ENCODE data around the gene KIF18A.

DNA sequence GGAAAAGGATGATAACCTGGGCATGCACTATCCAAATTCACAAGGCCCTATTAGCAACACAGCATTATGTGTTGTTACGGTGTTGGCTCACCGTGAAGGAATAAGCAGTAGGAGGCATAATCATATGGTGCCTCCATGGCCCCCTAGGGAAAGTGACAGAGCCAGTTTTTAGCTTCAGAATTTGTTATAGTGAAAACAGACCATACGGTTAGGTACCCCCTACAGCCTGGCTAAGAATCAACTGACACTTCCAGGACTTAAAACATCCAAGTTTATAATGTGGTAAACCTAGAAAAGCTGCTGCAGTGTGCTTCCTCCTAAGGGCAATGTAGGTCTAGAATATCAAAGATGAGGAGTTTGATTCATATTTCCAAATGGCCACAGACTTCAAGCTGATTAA lies 30.4 kb downstream of the KIF18A start:
- TF ChIP-seq, protein P1, sequence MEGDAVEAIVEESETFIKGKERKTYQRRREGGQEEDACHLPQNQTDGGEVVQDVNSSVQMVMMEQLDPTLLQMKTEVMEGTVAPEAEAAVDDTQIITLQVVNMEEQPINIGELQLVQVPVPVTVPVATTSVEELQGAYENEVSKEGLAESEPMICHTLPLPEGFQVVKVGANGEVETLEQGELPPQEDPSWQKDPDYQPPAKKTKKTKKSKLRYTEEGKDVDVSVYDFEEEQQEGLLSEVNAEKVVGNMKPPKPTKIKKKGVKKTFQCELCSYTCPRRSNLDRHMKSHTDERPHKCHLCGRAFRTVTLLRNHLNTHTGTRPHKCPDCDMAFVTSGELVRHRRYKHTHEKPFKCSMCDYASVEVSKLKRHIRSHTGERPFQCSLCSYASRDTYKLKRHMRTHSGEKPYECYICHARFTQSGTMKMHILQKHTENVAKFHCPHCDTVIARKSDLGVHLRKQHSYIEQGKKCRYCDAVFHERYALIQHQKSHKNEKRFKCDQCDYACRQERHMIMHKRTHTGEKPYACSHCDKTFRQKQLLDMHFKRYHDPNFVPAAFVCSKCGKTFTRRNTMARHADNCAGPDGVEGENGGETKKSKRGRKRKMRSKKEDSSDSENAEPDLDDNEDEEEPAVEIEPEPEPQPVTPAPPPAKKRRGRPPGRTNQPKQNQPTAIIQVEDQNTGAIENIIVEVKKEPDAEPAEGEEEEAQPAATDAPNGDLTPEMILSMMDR (IDR thresholded peaks at IDR 0.05): no peak
- no peak for TF ChIP-seq POLR2AphosphoS5 (IDR thresholded peaks at IDR 0.05)
- TF ChIP-seq POLR2A (IDR thresholded peaks at IDR 0.05): no peak
- TF ChIP-seq EP300 (IDR thresholded peaks at IDR 0.05): no peak

Data from sigmoid colon (tissue), 4 donors.